Neuronal stem cell (in vitro differentiated cells): ENCODE data around the gene SERPINA12.
A peak's percentile ranks its signal among the peaks of the same experiment; 100 is the strongest.

Experiments
- DNase-seq: peaks from one replicate; pipeline ENCODE4 v3.0.0-alpha.2; 2013; ENCODE audit warnings: low spot score
- H2AFZ ChIP-seq: one replicate; pipeline ENCODE4 v1.6.1; 2013; ENCODE audit warnings: mild to moderate bottlenecking, low read length, inconsistent platforms
- H2AK5ac ChIP-seq: 2 replicates; pipeline ENCODE4 v1.6.1; 2013; ENCODE audit warnings: low read depth, mild to moderate bottlenecking, inconsistent platforms, low read length, moderate library complexity, mixed read lengths
- H2BK120ac ChIP-seq: 2 replicates; pipeline ENCODE4 v1.6.1; 2013; ENCODE audit warnings: low read depth, mild to moderate bottlenecking, inconsistent platforms, low read length, moderate library complexity, mixed read lengths
- H2BK12ac ChIP-seq: one replicate; pipeline ENCODE4 v1.6.1; 2013; ENCODE audit warnings: low read length, inconsistent platforms
- H2BK15ac ChIP-seq: 2 replicates; pipeline ENCODE4 v1.6.1; 2013; ENCODE audit warnings: mild to moderate bottlenecking, low read length, inconsistent platforms, mixed read lengths
- H2BK5ac ChIP-seq: one replicate; pipeline ENCODE4 v1.6.1; 2013; ENCODE audit warnings: inconsistent platforms, mild to moderate bottlenecking, low read length, moderate library complexity
- H3K14ac ChIP-seq: one replicate; pipeline ENCODE4 v1.6.1; 2013; ENCODE audit warnings: low read length, inconsistent platforms
- H3K18ac ChIP-seq: 2 replicates; pipeline ENCODE4 v1.6.1; 2013; ENCODE audit warnings: low read length, inconsistent platforms
- H3K23ac ChIP-seq: 2 replicates; pipeline ENCODE4 v1.6.1; 2013; ENCODE audit warnings: low read depth, mild to moderate bottlenecking, mixed read lengths, low read length, inconsistent platforms; ENCODE audit not compliant: poor library complexity
- H3K27ac ChIP-seq: replicated peaks from 3 replicates; pipeline ENCODE4 v1.5.1; 2013; ENCODE audit warnings: low read length, inconsistent platforms
- H3K27me3 ChIP-seq, 3 experiments: 2 replicates each; pipeline ENCODE4 v1.6.1; 2013; ENCODE audit warnings: low read length in 3 of 3, mild to moderate bottlenecking in 2 of 3, inconsistent platforms in 1 of 3, low read depth in 1 of 3, mixed read lengths in 1 of 3, moderate library complexity in 1 of 3; ENCODE audit not compliant: control insufficient read depth in 3 of 3, insufficient read depth in 3 of 3
- H3K36me3 ChIP-seq, 2 donors: replicated peaks in 1 of 2; 2 replicates each; pipeline ENCODE4 v1.6.1; 2013; ENCODE audit warnings: low read length in 2 of 2; ENCODE audit not compliant: control insufficient read depth in 2 of 2, insufficient read depth in 2 of 2
- H3K4ac ChIP-seq: 2 replicates; pipeline ENCODE4 v1.6.1; 2013; ENCODE audit warnings: inconsistent platforms, mild to moderate bottlenecking, low read length, moderate library complexity
- H3K4me1 ChIP-seq, 2 donors: 1 replicate in 1 of 2; 2 replicates in 1 of 2; pipeline ENCODE4 v1.6.1; 2013; ENCODE audit warnings: low read length in 2 of 2, low read depth in 1 of 2; ENCODE audit not compliant: control insufficient read depth in 2 of 2, insufficient read depth in 1 of 2
- H3K4me2 ChIP-seq: one replicate; pipeline ENCODE4 v1.6.1; 2013; ENCODE audit warnings: mild to moderate bottlenecking, low read length, inconsistent platforms; ENCODE audit not compliant: insufficient read depth, poor library complexity, severe bottlenecking
- H3K4me3 ChIP-seq, 2 donors: 2 replicates each; pipeline ENCODE4 v1.5.1; 2013; ENCODE audit warnings: low read length in 2 of 2, mild to moderate bottlenecking in 2 of 2, inconsistent platforms in 1 of 2, moderate library complexity in 1 of 2
- H3K79me1 ChIP-seq: one replicate; pipeline ENCODE4 v1.6.1; 2013; ENCODE audit warnings: low read depth, mild to moderate bottlenecking, inconsistent platforms, low read length, moderate library complexity
- H3K9ac ChIP-seq: one replicate; pipeline ENCODE4 v1.6.1; 2013; ENCODE audit warnings: mild to moderate bottlenecking, low read depth, low read length, inconsistent platforms; ENCODE audit not compliant: poor library complexity
- H3K9me3 ChIP-seq, 2 donors: replicated peaks in 1 of 2; 2 replicates each; pipeline versions ENCODE3 to v1.6.1; 2013; ENCODE audit warnings: low read length in 2 of 2, mild to moderate bottlenecking in 2 of 2, inconsistent platforms in 1 of 2, low read depth in 1 of 2, mixed read lengths in 1 of 2, moderate library complexity in 1 of 2; ENCODE audit not compliant: control insufficient read depth in 2 of 2, insufficient read depth in 1 of 2
- H4K8ac ChIP-seq: one replicate; pipeline ENCODE4 v1.6.1; 2013; ENCODE audit warnings: low read depth, mild to moderate bottlenecking, inconsistent platforms, low read length, moderate library complexity
- H4K91ac ChIP-seq: one replicate; pipeline ENCODE4 v1.6.1; 2013; ENCODE audit warnings: low read length, low read depth, mild to moderate bottlenecking, inconsistent platforms; ENCODE audit not compliant: poor library complexity
- WGBS, 2 donors: extraction: QIAGEN DNeasy Blood & Tissue Kit; methylation state at CpG; one replicate each; pipeline ENCODE4 v1.1.7; 2013; ENCODE audit warnings: missing lambda C conversion rate in 2 of 2, mixed read lengths in 1 of 2; ENCODE audit not compliant: insufficient read length in 2 of 2, insufficient replicate concordance in 1 of 2; ENCODE audit errors: extremely low coverage in 2 of 2; 5-methylcytosine and 5-hydroxymethylcytosine counted together

SERPINA12 gene

GRCh38 chr14:94474581-94475031, 34.7 kb downstream of the SERPINA12 start:
- peaks cover 0 to 4% of the 10 kb centered on the region in 2 donors for H3K9me3 ChIP-seq
- H3K4me3 ChIP-seq, result no peak overlapping the region
- H3K14ac ChIP-seq, result no peak overlapping the region
- H2AFZ ChIP-seq, result no peak overlapping the region
- no peak overlapping the region for H2AK5ac ChIP-seq
- no peak overlapping the region for H3K9ac ChIP-seq
- DNase-seq, result no peak
- no CpG with 5 or more reads among the region's 7 CpGs for whole genome bisulfite sequencing, 2 donors
- H3K4me2 ChIP-seq, result no peak overlapping the region
- H4K91ac ChIP-seq, result no peak overlapping the region
- H2BK15ac ChIP-seq, result no peak overlapping the region
- no peak overlapping the region for H3K4ac ChIP-seq
- no peak overlapping the region for H2BK5ac ChIP-seq
- H4K8ac ChIP-seq, result no peak overlapping the region
- no peaks in the 10 kb centered on the region for H3K79me1 ChIP-seq
- peaks cover 0 to 11% of the 10 kb centered on the region in 2 donors for H3K4me1 ChIP-seq
- H3K27ac ChIP-seq, result no peak overlapping the region
- H3K27me3 ChIP-seq, result no peaks in the 10 kb centered on the region
- H3K18ac ChIP-seq, result peak overlapping the region; percentile 11
- no peak overlapping the region for H3K23ac ChIP-seq
- H3K36me3 ChIP-seq, result no peaks in the 10 kb centered on the region
- H2BK12ac ChIP-seq, result no peak overlapping the region
- no peak overlapping the region for H2BK120ac ChIP-seq

DNA sequence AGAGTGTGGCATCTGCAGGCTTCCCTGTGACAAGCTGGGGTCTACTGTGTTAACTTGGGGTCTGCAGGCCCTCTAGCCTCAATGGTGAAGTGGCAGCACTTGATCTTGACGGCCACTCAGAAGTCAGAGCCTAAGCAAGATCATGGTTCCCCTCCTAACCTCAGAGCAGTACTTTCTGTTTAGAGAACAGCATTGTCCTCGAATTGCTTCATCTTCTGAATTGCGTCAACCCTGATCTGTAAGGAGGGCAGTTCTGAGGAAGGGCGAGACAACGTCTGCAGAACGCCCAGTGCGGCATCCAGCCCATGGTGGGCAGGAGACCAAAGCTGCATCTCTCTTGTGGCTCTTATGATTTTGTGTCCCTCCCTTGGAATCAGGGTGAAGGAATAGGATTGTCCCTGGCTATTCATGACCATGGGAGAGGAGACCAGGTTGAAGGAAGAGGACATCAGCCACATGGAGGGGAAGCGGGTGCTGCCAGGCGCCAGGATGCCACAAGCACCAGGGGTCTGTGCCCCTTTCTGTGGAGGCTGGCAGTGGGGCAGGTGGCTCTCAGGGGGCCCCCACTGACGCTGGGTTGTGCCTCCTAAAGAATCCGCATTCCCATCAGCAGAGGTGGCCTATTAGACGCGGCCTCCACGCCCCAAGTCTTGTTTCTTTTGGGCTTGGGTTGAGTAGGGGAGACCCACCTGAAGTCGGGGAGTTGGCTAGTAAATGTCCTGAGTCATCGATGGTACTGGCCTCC, 35.4 kb downstream of the SERPINA12 start:
- peaks cover 0 to 11% of the 10 kb centered on the region in 2 donors for H3K4me1 ChIP-seq
- H3K27ac ChIP-seq, result no peak overlapping the region
- DNase-seq, result no peak
- no peaks in the 10 kb centered on the region for H3K79me1 ChIP-seq
- H3K9ac ChIP-seq, result no peak overlapping the region
- no peak overlapping the region for H3K23ac ChIP-seq
- H2BK120ac ChIP-seq, result no peak overlapping the region
- H2AFZ ChIP-seq, result no peak overlapping the region
- peak overlapping the region; percentile 39 for H3K18ac ChIP-seq
- no peak overlapping the region for H3K4me3 ChIP-seq
- H3K27me3 ChIP-seq, result no peaks in the 10 kb centered on the region
- H3K14ac ChIP-seq, result no peak overlapping the region
- no peaks in the 10 kb centered on the region for H3K36me3 ChIP-seq
- H4K8ac ChIP-seq, result no peak overlapping the region
- no peak overlapping the region for H2BK5ac ChIP-seq
- H3K4me2 ChIP-seq, result no peak overlapping the region
- H4K91ac ChIP-seq, result no peak overlapping the region
- peak overlapping the region; percentile 15 for H2AK5ac ChIP-seq
- no CpG with 5 or more reads among the region's 16 CpGs for WGBS, 2 donors
- no peak overlapping the region for H2BK15ac ChIP-seq
- peaks cover 0 to 4% of the 10 kb centered on the region in 2 donors for H3K9me3 ChIP-seq
- no peak overlapping the region for H3K4ac ChIP-seq
- no peak overlapping the region for H2BK12ac ChIP-seq

- Histone ChIP-seq H2BK120ac (no peak overlapping the region), H2BK12ac (no peak overlapping the region), H3K14ac (no peak overlapping the region), H3K4me1 (peaks cover 0 to 11% of the 10 kb centered on the region in 2 donors), H3K9ac (no peak overlapping the region), H2AFZ (no peak overlapping the region), H4K8ac (no peak overlapping the region), H3K27me3 (no peaks in the 10 kb centered on the region), H3K36me3 (no peaks in the 10 kb centered on the region), H3K79me1 (no peaks in the 10 kb centered on the region), H3K9me3 (peaks cover 0 to 2% of the 10 kb centered on the region in 2 donors), H3K18ac (peak overlapping the region; percentile 63), H3K4ac (no peak overlapping the region), H3K4me3 (no peak overlapping the region), H2BK15ac (no peak overlapping the region), H2AK5ac (peak overlapping the region; percentile 28), H3K27ac (no peak overlapping the region), H4K91ac (no peak overlapping the region), H2BK5ac (no peak overlapping the region), H3K4me2 (no peak overlapping the region), H3K23ac (no peak overlapping the region)
- no peak for DNase-seq
- no CpG with 5 or more reads among the region's 4 CpGs for WGBS, 2 donors
These were observed 36.4 kb downstream of the SERPINA12 start for GRCh38 chr14:94472842-94473241.

GRCh38 chr14:94471045-94471444, 38.2 kb downstream of the SERPINA12 start:
- no peak overlapping the region for H2AFZ ChIP-seq
- H3K4me3 ChIP-seq, result no peak overlapping the region
- H3K79me1 ChIP-seq, result no peaks in the 10 kb centered on the region
- no peak overlapping the region for H3K18ac ChIP-seq
- H4K8ac ChIP-seq, result no peak overlapping the region
- H3K23ac ChIP-seq, result no peak overlapping the region
- H3K27ac ChIP-seq, result no peak overlapping the region
- H3K9me3 ChIP-seq, result no peaks in the 10 kb centered on the region
- no peak overlapping the region for H3K4ac ChIP-seq
- no peak overlapping the region for H2BK15ac ChIP-seq
- peaks cover 0 to 15% of the 10 kb centered on the region in 2 donors for H3K4me1 ChIP-seq
- no CpG with 5 or more reads among the region's 2 CpGs for WGBS, 2 donors
- no peak overlapping the region for H2BK120ac ChIP-seq
- H2BK12ac ChIP-seq, result no peak overlapping the region
- H4K91ac ChIP-seq, result no peak overlapping the region
- H3K9ac ChIP-seq, result no peak overlapping the region
- H2AK5ac ChIP-seq, result no peak overlapping the region
- no peaks in the 10 kb centered on the region for H3K27me3 ChIP-seq
- no peak for DNase-seq
- H3K4me2 ChIP-seq, result no peak overlapping the region
- no peak overlapping the region for H3K14ac ChIP-seq
- H2BK5ac ChIP-seq, result no peak overlapping the region
- no peaks in the 10 kb centered on the region for H3K36me3 ChIP-seq
